Measurements from ENCODE around the gene YTHDF1. TPM values are rescaled to one million over a fixed set of nuclear protein-coding genes. Genes with fewer than 3 reads are reported as not detected.

YTHDF1 gene
- total and polyA plus RNA-seq, 2 of the 8 experiments (the other 6 are each of a cell fraction or from before 2014, with no cell fraction given): 32.8 to 66.0 TPM

- DNase-seq (ENCODE audit: low read depth in 1 of 2, low spot score in 2 of 2): no peak
- H3K4me1 ChIP-seq (replicated peaks in 1 of 4; ENCODE audit: control insufficient read depth in 3 of 4, insufficient read depth in 4 of 4, low read length in 3 of 4): no peaks in the 10 kb centered on the region
- no peak overlapping the region for H3K23ac ChIP-seq (ENCODE audit: insufficient read length)
- peaks cover 16% of the 10 kb centered on the region for H3K79me1 ChIP-seq (ENCODE audit: low read depth, low read length)
- no peak for TF ChIP-seq TCF12 (IDR thresholded peaks at IDR 0.05; ENCODE audit: low read depth, low read length)
- no peak for TF ChIP-seq SAP30 (IDR thresholded peaks at IDR 0.05; ENCODE audit: insufficient read depth, insufficient replicate concordance, low read length)
- no peak for TF ChIP-seq SIRT6 (IDR thresholded peaks at IDR 0.05; ENCODE audit: low read length)
- no peak for TF ChIP-seq JUN (IDR thresholded peaks at IDR 0.05; ENCODE audit: low read depth, low read length)
- TF ChIP-seq CHD2 (IDR thresholded peaks at IDR 0.05; ENCODE audit: low read length): no peak
- no peak overlapping the region for H2AFZ ChIP-seq (ENCODE audit: low read length)
- no peak overlapping the region for H3K56ac ChIP-seq (replicated peaks; ENCODE audit: insufficient read length, low read depth, low read length)
- no peak overlapping the region for H4K91ac ChIP-seq (replicated peaks; ENCODE audit: insufficient read length, low read length)
- no peak overlapping the region for H3K18ac ChIP-seq (ENCODE audit: extremely low read depth, low read length)
- POLR2A ChIA-PET (ENCODE audit: partially characterized antibody): interaction anchor here (1.0 to 1.8 kb wide), 3 partner anchors 9 to 25 kb away, joined by 3 to 10 read pairs (median 4); no protein-coding TSS in a partner anchor
- peaks cover 22 to 95% of the 10 kb centered on the region in 2 experiments for H3K79me2 ChIP-seq (ENCODE audit: control insufficient read depth in 1 of 2, insufficient read depth in 2 of 2, low read length in 2 of 2)
- CTCF ChIA-PET (ENCODE audit: partially characterized antibody): interaction anchor here (0.6 to 2.8 kb wide), 11 partner anchors 8 to 425 kb away, joined by 3 to 17 read pairs (median 3); partner anchors contain the start of gene YTHDF1
- H4K5ac ChIP-seq (ENCODE audit: insufficient read length, low read depth, low read length): no peak overlapping the region
- no peak for FAIRE-seq
- H2BK120ac ChIP-seq (replicated peaks; ENCODE audit: low read depth, low read length): no peak overlapping the region
- H3K4me2 ChIP-seq (ENCODE audit: insufficient read depth in 1 of 2, low read depth in 2 of 2, low read length in 2 of 2): no peak overlapping the region
- WGBS, 2 experiments (ENCODE audit: extremely low coverage in 1 of 2, insufficient coverage in 1 of 2, insufficient read length in 1 of 2, insufficient replicate concordance in 2 of 2, low coverage in 1 of 2, low lambda C conversion rate in 2 of 2, missing lambda C conversion rate in 1 of 2): 86% methylated on average over 10 of the region's 10 CpGs; no CpG with 5 or more reads in 1 of the 2 experiments
- H3K4me3 ChIP-seq (ENCODE audit: extremely low read depth in 1 of 4, insufficient read depth in 2 of 4, low read depth in 3 of 4, low read length in 4 of 4): no peak overlapping the region
- H3K14ac ChIP-seq (ENCODE audit: insufficient read length): no peak overlapping the region
- H2BK5ac ChIP-seq (ENCODE audit: low read depth, low read length): no peak overlapping the region
- no peak overlapping the region for H2AK5ac ChIP-seq (ENCODE audit: low read depth, low read length)
- no peaks in the 10 kb centered on the region for H3K23me2 ChIP-seq (ENCODE audit: low read depth, low read length)
- no peak overlapping the region for H2BK20ac ChIP-seq (ENCODE audit: low read length)
- no peak overlapping the region for H3K9ac ChIP-seq (replicated peaks in 1 of 4; ENCODE audit: extremely low read depth in 1 of 4, low read depth in 3 of 4, low read length in 3 of 4)
- no peaks in the 10 kb centered on the region for H3K27me3 ChIP-seq (replicated peaks in 1 of 4; ENCODE audit: control insufficient read depth in 3 of 4, extremely low read depth in 1 of 4, insufficient read depth in 3 of 4, low read length in 3 of 4)
- H3K36me3 ChIP-seq (ENCODE audit: control insufficient read depth in 2 of 4, insufficient read depth in 4 of 4, low read length in 3 of 4): peaks cover 28 to 60% (median 46%) of the 10 kb centered on the region in 4 experiments
- H3K27ac ChIP-seq (ENCODE audit: low read depth, low read length): no peak overlapping the region
- H3K9me3 ChIP-seq (ENCODE audit: insufficient read depth in 2 of 2, low read depth in 1 of 2, low read length in 1 of 2): no peaks in the 10 kb centered on the region
- H2BK12ac ChIP-seq (ENCODE audit: low read depth, low read length): no peak overlapping the region
- H3K4ac ChIP-seq (replicated peaks; ENCODE audit: insufficient read length, low read depth, low read length): no peak overlapping the region
- peaks cover 40 to 68% of the 10 kb centered on the region in 2 experiments for H4K20me1 ChIP-seq (replicated peaks in 1 of 2; ENCODE audit: control insufficient read depth in 1 of 2, insufficient read depth in 2 of 2, low read length in 2 of 2)
- H4K8ac ChIP-seq (ENCODE audit: extremely low read depth, insufficient read depth, low read length): no peak overlapping the region
- no peak overlapping the region for H2BK15ac ChIP-seq (ENCODE audit: low read length)
Measured at GRCh38 chr20:63205896-63206295, 10.0 kb downstream of the YTHDF1 start.

Measured in H1 (cell line).